CD14-positive monocyte (primary cell): ENCODE measurements around the gene F2R. TPM values are rescaled to one million over a fixed set of nuclear protein-coding genes. Genes with fewer than 3 reads are reported as not detected.

Experiments used
- DNase-seq, 3 donors: peaks; one replicate each; pipeline ENCODE4 v3.0.0-alpha.2; 2011 to 2022
- H2AFZ ChIP-seq: 2 replicates; pipeline ENCODE4 v1.6.0; 2012; ENCODE audit warnings: mild to moderate bottlenecking, low read depth, low read length, inconsistent platforms; ENCODE audit not compliant: insufficient read depth, poor library complexity, severe bottlenecking
- H3K27ac ChIP-seq, 2 donors: 1 replicate in 1 of 2; 2 replicates in 1 of 2; pipeline ENCODE4 v1.5.1; 2012 to 2013; ENCODE audit warnings: low read length in 2 of 2, control low read depth in 1 of 2, inconsistent platforms in 1 of 2, low read depth in 1 of 2, mild to moderate bottlenecking in 1 of 2
- H3K27me3 ChIP-seq, 2 donors: one replicate each; pipeline versions ENCODE4 v1.6.0 to v1.6.1; 2011 to 2013; ENCODE audit warnings: low read length in 2 of 2; ENCODE audit not compliant: control insufficient read depth in 2 of 2, insufficient read depth in 2 of 2
- H3K36me3 ChIP-seq, 2 donors: replicated peaks in 1 of 2; 1 replicate in 1 of 2; 2 replicates in 1 of 2; pipeline versions ENCODE4 v1.5.1 to v1.6.1; 2012 to 2013; ENCODE audit warnings: low read length in 2 of 2, control low read depth in 1 of 2, inconsistent platforms in 1 of 2, mild to moderate bottlenecking in 1 of 2; ENCODE audit not compliant: insufficient read depth in 2 of 2, control insufficient read depth in 1 of 2
- H3K4me1 ChIP-seq, 2 donors: 1 replicate in 1 of 2; 2 replicates in 1 of 2; pipeline versions ENCODE4 v1.5.1 to v1.6.1; 2012 to 2013; ENCODE audit warnings: low read length in 2 of 2, control low read depth in 1 of 2, inconsistent platforms in 1 of 2, mild to moderate bottlenecking in 1 of 2, moderate library complexity in 1 of 2; ENCODE audit not compliant: insufficient read depth in 2 of 2, control insufficient read depth in 1 of 2
- H3K4me2 ChIP-seq: replicated peaks from 2 replicates; pipeline ENCODE3; 2012; ENCODE audit warnings: low read length, moderate library complexity, mild to moderate bottlenecking; ENCODE audit not compliant: poor library complexity, severe bottlenecking; ENCODE audit errors: extremely low read depth
- H3K4me3 ChIP-seq, 3 experiments: fragments of 200-600 bp in 1 of 3; sonication (generic) in 1 of 3; replicated peaks in 1 of 3; 1 replicate in 2 of 3; 2 replicates in 1 of 3; pipeline ENCODE4 v1.5.1; 2011 to 2013; ENCODE audit warnings: low read length in 3 of 3, mild to moderate bottlenecking in 3 of 3, control low read depth in 2 of 3, low read depth in 2 of 3, inconsistent platforms in 1 of 3, moderate library complexity in 1 of 3
- H3K79me2 ChIP-seq: 2 replicates; pipeline ENCODE4 v1.6.0; 2012; ENCODE audit warnings: mild to moderate bottlenecking, control low read depth, inconsistent platforms, low read length, moderate library complexity; ENCODE audit not compliant: insufficient read depth
- H3K9ac ChIP-seq: 2 replicates; pipeline ENCODE4 v1.6.0; 2017; ENCODE audit warnings: low read length, mild to moderate bottlenecking; ENCODE audit not compliant: insufficient read depth, poor library complexity, severe bottlenecking
- H3K9me3 ChIP-seq, 2 donors: replicated peaks in 1 of 2; 1 replicate in 1 of 2; 2 replicates in 1 of 2; pipeline versions ENCODE4 v1.5.1 to v1.6.1; 2012 to 2013; ENCODE audit warnings: low read length in 2 of 2, control low read depth in 1 of 2; ENCODE audit not compliant: control insufficient read depth in 1 of 2, insufficient read depth in 1 of 2
- H4K20me1 ChIP-seq: 2 replicates; pipeline ENCODE4 v1.6.0; 2012; ENCODE audit warnings: mild to moderate bottlenecking, low read length, control low read depth, moderate library complexity; ENCODE audit not compliant: insufficient read depth
- H3K27ac Mint-ChIP-seq, 7 donors: one replicate each; pipeline ENCODE4 v1.8.0; 2020; ENCODE audit warnings: mild to moderate bottlenecking in 7 of 7, mixed read lengths in 7 of 7, moderate library complexity in 6 of 7, inconsistent platforms in 2 of 7
- H3K27me3 Mint-ChIP-seq, 3 donors: one replicate each; pipeline ENCODE4 v1.8.0; 2021 to 2022; ENCODE audit warnings: low read depth in 3 of 3, mild to moderate bottlenecking in 3 of 3, mixed read lengths in 3 of 3, moderate library complexity in 3 of 3, inconsistent platforms in 1 of 3
- H3K36me3 Mint-ChIP-seq, 2 donors: one replicate each; pipeline ENCODE4 v1.8.0; 2020; ENCODE audit warnings: mixed read lengths in 2 of 2, inconsistent platforms in 1 of 2, mild to moderate bottlenecking in 1 of 2
- H3K4me1 Mint-ChIP-seq: one replicate; pipeline ENCODE4 v1.8.0; 2020; ENCODE audit warnings: mild to moderate bottlenecking, mixed read lengths
- H3K4me3 Mint-ChIP-seq, 2 donors: one replicate each; pipeline ENCODE4 v1.8.0; 2020; ENCODE audit warnings: mild to moderate bottlenecking in 2 of 2, mixed read lengths in 2 of 2, moderate library complexity in 1 of 2
- H3K9me3 Mint-ChIP-seq, 7 donors: one replicate each; pipeline ENCODE4 v1.8.0; 2020 to 2022; ENCODE audit warnings: mixed read lengths in 7 of 7, mild to moderate bottlenecking in 6 of 7, moderate library complexity in 6 of 7, inconsistent platforms in 2 of 7
- CTCF ChIP-seq: fragments of 200-600 bp; IDR thresholded peaks from one replicate; pipeline ENCODE4 v1.8.0; 2022; ENCODE audit warnings: antibody characterized with exemption, mild to moderate bottlenecking
- WGBS: methylation state at CpG from one replicate; pipeline ENCODE4 v1.1.5; 2013; ENCODE audit warnings: missing lambda C conversion rate; ENCODE audit not compliant: insufficient coverage; 5-methylcytosine and 5-hydroxymethylcytosine counted together
- intact Hi-C, 2 donors: fragments of 100-400 bp; cut with micrococcal nuclease; formaldehyde crosslinking; loops; one replicate each; pipeline versions ENCODE4 v1.15.0 to v1.15.1; 2023
- polyA plus RNA-seq, 3 donors: library from polyadenylated mRNA; depleted of rRNA in 1 of 3; unstranded in 2 of 3; stranded (reverse) in 1 of 3; fragments of 300-500 nt in 2 of 3; fragments of >200 nt in 1 of 3; fragmentation: Illumina TruSeq in 2 of 3; gene quantifications; 1 replicate in 2 of 3; 2 replicates in 1 of 3; pipeline ENCODE4 v1.2.3, GENCODE V29; 2012 to 2021

F2R gene
- polyA plus RNA-seq, 3 donors = 0.09 to 0.33 (median 0.22) TPM

- Histone ChIP-seq H4K20me1 (no peaks in the 10 kb centered on the region), H3K9me3 (no peaks in the 10 kb centered on the region), H3K4me3 (no peak overlapping the region), H3K79me2 (no peaks in the 10 kb centered on the region), H3K4me1 (no peaks in the 10 kb centered on the region), H3K27me3 (no peaks in the 10 kb centered on the region), H3K27ac (no peak overlapping the region), H3K36me3 (peaks cover 86 to 100% of the 10 kb centered on the region in 2 donors), H2AFZ (no peak overlapping the region), H3K9ac (no peak overlapping the region), H3K4me2 (no peak overlapping the region)
- intact Hi-C loops = no loop called here
- Mint-ChIP-seq H3K27me3 (no peaks in the 10 kb centered on the region), H3K4me3 (no peak overlapping the region), H3K9me3 (no peaks in the 10 kb centered on the region), H3K27ac (no peak overlapping the region), H3K36me3 (peaks cover 82 to 94% of the 10 kb centered on the region in 2 donors), H3K4me1 (no peaks in the 10 kb centered on the region)
- no peak for DNase-seq
- WGBS = 100% methylated on average over 1 of the region's 4 CpGs
- no peak for TF ChIP-seq CTCF
These were observed 34.6 kb upstream of the F2R start for GRCh38 chr5:76681287-76681686.

GRCh38 chr5:76682387-76682786 lies 33.5 kb upstream of the F2R start:
- TF ChIP-seq CTCF = no peak
- H3K9ac ChIP-seq = no peak overlapping the region
- H2AFZ ChIP-seq = no peak overlapping the region
- WGBS = no CpG with 5 or more reads among the region's 2 CpGs
- no peaks in the 10 kb centered on the region for H3K9me3 ChIP-seq
- Mint-ChIP-seq H3K4me1 (no peaks in the 10 kb centered on the region), H3K4me3 (no peak overlapping the region), H3K27me3 (no peaks in the 10 kb centered on the region), H3K9me3 (no peaks in the 10 kb centered on the region), H3K36me3 (peaks cover 81 to 94% of the 10 kb centered on the region in 2 donors), H3K27ac (no peak overlapping the region)
- no peaks in the 10 kb centered on the region for H3K27me3 ChIP-seq
- H3K4me3 ChIP-seq = no peak overlapping the region
- H3K4me2 ChIP-seq = no peak overlapping the region
- intact Hi-C loops = no loop called here
- peaks cover 83 to 100% of the 10 kb centered on the region in 2 donors for H3K36me3 ChIP-seq
- no peak for DNase-seq
- H3K4me1 ChIP-seq = no peaks in the 10 kb centered on the region
- no peaks in the 10 kb centered on the region for H3K79me2 ChIP-seq
- no peaks in the 10 kb centered on the region for H4K20me1 ChIP-seq
- H3K27ac ChIP-seq = no peak overlapping the region
